HG03135 (cell line): Measurements from ENCODE around the gene SPIB.
A peak's percentile ranks its signal among the peaks of the same experiment; 100 is the strongest.
"Not testable (repeated sequence)": the region's sequence is repeated elsewhere in the genome, so short reads cannot be mapped to it uniquely, and the experiment has no call there.

ENCODE experiments used
- ATAC-seq: cut with Tn5 transposase; IDR thresholded peaks from one replicate; pipeline ENCODE4 v1.9.1; 2021; ENCODE audit warnings: mild to moderate bottlenecking, moderate library complexity; ENCODE audit not compliant: unreplicated experiment

Gene SPIB

DNA sequence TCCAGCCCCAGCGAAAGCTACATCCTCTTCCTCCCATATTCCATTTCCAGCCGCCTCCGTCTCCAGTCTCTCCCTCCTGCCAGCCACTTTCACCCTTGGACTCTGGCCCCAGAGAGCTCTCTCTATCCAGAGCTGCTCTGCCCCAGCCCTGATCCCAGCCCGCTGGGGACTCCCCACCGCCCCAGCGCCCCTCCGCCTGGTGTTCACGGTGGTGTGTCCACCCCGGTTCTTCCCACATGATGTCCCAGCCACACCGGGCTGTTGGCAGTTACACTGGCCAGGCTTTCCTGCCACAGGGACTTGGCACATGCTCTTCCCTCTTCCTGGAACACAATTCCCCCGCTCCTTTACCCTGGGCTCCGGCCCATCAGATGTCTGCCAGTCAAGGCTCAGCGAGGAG, 46.3 kb downstream of the SPIB start:
- no peak for ATAC-seq

DNA sequence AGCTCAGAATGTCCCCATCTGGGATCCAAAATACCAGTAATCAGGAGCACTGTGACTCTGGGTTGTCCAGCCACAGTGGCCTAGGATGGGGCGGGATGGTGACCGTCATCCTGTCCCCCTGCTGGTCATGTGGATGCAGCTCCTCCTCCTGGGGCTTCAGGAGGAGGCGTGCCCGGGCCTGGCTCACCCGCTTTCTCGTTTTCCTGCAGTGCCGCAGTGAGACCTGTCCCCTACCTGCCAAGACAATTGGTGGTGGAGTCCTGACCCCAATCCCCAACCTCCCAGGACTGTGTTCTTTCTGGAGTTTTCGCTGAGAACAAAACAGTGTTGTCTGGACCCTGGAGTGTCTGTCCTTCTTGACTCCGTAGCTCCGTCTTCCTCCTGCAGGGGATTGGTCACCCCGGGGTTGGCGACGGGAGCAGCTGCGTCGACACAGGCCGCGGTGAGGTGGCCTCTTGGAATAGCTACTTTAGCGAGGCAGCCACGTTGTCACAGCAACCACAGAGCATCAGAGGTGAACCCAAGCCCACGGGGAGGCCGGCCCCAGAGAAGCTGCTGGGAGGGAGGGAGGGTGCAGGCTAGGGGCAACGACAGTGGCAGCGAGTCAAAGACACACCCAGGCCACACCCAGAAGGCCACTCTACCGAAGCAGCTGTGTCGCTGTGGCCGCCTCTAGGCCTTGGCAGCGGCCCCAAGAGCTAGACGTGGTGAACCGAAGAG, 47.4 kb downstream of the SPIB start:
- ATAC-seq, result no peak

DNA sequence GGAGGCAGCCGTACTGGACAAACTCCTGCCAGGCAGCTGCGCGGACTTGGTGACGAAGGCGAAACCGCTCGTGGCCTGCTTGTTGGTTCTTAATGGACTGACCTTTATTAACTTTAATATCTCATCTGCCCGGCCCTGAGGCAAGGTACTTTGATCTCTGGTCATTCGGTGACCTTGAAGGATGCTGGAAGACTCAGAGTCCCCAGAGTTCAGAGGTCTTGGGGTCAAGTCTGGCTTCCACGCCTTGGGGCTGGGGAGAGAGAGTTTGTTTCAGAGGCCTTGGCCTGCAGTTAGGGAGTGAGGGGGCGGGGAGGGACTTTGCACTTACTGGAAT, 47.9 kb downstream of the SPIB start:
- no peak for ATAC-seq

DNA sequence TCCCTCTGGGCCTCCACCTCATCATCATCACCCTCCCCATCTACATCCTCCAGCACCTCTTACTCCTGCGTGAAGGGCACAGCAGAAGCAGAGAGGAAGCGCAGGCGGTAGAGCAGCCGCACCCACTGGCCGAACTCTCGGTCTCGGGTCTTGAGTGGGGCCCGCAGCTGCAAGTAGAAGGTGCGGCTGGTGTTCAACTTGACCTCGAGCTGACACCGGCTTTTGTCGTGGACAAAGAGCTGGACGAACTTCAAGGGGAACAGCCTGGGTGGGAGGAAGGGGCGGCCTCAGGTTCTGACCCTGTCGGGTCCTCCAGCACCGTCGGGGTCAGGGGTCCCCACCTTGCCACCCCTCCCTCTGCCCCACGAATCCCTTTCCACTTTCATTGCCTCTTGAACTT, 48.8 kb downstream of the SPIB start:
- no peak for ATAC-seq

DNA sequence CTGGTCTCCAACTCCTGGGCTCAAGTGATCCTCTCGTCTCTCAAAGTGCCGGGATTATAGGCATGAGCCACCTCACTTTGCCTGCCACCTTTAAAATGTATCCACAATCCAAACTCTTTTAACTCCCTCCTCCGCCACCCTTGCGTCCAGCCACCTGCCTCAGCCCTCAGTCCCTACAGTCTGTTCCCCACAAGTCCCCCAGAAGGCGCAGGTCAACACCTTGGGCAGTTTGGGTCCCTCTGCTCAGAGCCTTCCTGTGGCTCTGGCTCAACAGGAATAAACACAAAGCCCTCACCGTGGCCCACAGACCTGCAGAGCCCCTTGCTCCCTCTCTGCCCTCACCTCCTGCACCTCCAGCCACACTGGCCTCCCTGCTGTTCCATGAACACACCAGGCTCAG, 50.1 kb downstream of the SPIB start:
- ATAC-seq, result no peak

GRCh38 chr19:50473336-50473735, 54.6 kb downstream of the SPIB start:
- not testable (repeated sequence) for ATAC-seq

GRCh38 chr19:50475101-50475568, 56.4 kb downstream of the SPIB start:
- ATAC-seq, result no peak

DNA sequence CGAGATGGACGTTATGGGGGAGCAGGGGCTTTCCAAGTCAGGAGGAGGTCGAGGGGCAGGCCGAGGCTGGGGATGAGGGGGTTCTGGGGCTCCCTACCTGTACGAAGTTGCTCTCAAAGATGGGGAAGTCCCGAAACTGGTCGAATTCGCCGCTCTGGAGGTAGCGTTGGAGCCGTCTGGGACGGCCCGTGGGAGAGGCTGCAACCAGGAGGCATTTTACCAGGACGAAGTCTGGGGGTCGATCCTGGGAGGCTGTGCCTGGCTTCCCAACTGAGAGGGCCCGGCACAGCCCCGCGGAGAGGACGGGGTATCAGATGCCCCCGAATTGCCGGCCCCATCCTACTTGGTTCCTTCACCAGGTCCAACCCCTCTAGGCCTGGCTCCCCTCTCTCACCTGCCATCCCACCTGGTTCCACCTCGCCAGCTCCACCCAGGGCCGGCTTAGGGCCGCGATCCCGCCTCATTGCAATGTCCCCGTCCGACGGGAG, 57.0 kb downstream of the SPIB start:
- ATAC-seq, result no peak

- peak; percentile 72 for ATAC-seq
Observed at GRCh38 chr19:50476224-50476906, 57.6 kb downstream of the SPIB start, which contains the start of the genes EMC10 and GARIN5A. Gene EMC10 (plus strand): TSS chr19:50476507. CDS start chr19:50476545, 38 bp downstream. Gene GARIN5A (minus strand): TSS chr19:50476848. CDS start chr19:50476388, 460 bp downstream.

- ATAC-seq, result no peak
Observed at GRCh38 chr19:50476907-50477238, 58.1 kb downstream of the SPIB start.

DNA sequence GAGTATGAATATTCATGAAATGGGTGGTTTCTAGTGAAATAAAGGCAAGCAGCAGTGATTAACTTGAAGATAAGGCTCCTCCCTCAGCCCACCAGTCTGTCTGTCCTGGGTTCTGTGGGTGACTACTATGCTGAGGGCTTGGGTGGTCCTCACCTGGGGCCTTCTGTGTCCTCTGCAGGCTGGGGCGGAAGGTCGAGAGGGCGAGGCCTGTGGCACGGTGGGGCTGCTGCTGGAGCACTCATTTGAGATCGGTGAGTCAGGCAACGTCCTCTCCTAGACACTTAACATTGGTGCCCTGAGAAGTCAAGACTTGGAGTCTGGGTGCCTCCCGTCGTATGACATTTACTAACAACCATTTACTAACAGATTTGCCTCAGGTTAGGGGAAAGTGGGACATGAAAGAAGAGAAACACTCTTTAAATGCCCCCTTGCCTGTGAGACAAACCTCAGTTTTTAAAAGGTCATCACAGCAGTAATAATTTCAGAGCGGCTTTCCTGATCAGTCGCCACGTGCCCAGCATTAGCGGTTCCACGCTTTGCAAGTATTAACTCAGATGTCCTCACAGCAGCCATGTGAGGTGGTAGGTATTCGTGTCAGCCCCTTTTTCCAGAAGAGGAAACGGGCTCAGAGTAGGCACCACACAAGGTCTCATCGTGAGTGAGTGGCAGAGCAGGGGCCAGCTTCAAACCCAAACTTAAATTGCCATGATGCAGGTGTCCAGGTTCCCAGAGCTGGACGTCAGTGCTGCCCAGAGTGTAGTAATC, 59.2 kb downstream of the SPIB start:
- ATAC-seq, result no peak

DNA sequence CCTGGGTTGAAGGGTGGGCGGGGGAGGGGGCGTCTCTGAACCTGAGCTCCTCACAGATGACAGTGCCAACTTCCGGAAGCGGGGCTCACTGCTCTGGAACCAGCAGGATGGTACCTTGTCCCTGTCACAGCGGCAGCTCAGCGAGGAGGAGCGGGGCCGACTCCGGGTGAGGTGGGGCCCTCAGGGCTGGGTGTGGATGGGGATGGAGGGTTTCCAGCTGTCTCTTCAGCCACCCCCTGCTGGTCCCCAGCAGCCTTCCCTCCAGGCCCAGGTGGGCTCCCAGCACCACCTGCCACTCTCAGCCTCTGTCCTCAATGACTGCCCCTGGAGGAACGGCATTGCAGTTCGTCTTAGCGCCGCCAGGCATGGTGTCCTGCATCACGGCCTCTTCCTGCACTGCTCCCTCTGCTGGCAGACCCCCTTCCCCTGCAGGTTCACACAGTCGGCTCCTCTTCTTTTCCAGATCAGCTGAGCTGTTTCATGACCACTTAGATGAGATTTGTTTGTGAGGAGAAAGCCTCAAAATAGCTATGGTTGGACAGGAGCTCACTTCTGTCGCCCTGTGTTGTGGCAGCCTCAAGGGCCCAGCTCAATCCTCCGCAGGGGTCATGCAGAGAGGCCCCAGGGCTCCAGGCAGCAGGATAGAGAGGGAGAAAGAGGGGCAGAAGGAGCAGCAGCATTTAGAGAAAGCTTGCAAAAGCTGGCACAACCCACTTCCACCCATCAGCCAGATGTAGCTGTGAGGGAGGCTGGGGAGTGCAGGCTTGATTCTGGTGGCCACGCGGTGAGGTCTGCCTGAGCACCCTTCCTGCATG, 60.4 kb downstream of the SPIB start:
- ATAC-seq, result no peak

DNA sequence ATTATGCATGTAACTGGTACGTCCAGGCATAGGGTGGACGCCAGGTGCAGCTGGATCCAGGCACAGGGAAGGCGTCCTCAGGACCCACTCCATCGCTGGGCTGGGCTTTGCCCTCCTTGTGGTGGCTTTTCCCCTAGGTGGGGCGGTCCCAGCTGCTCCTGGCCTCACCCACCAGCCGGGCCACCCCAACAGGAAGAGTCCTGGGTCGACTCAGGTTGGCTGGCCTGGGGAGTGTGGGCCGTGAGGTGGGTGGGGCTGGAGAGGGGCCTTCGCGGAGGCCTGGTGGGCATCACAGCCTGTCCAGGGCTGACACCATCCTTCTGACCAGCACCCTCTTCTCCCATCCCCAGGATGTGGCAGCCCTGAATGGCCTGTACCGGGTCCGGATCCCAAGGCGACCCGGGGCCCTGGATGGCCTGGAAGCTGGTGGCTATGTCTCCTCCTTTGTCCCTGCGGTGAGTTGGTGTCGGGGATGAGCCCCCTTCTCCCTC, 61.1 kb downstream of the SPIB start:
- no peak for ATAC-seq

- ATAC-seq, result no peak
Observed at GRCh38 chr19:50480281-50481111, 61.8 kb downstream of the SPIB start.
